ENCODE data around the gene SPIN1. TPM values are rescaled to one million over a fixed set of nuclear protein-coding genes. Genes with fewer than 3 reads are reported as not detected.
"Not testable (repeated sequence)": the region's sequence is repeated elsewhere in the genome, so short reads cannot be mapped to it uniquely, and the experiment has no call there.

Gene SPIN1
- total and polyA plus RNA-seq, 4 donors, result 22.6 to 135 (median 35.3) TPM

DNA sequence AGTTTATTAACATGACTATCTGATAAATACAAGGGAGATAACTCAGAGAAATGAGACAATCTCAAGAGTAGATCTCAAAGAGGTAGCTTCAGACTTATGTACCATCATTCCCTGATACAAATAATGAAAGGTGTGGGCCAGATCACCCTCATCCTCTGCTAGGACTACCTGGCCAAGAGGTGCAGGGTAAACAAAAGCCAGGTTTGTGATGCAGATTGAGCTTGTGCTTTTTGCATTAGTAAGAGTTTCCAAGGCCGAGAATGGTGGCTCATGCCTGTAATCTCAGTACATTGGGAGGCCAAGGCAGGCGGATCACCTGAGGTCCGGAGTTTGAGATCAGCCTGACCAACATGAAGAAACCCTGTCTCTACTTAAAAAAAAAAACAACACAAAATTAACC lies 8.9 kb upstream of the SPIN1 start:
- DNase-seq, result no peak
- 94 to 96% methylated on average over 3 of the region's 3 CpGs for WGBS, 2 donors
- no peak for ATAC-seq (ENCODE audit: insufficient read depth, low FRiP score)

DNA sequence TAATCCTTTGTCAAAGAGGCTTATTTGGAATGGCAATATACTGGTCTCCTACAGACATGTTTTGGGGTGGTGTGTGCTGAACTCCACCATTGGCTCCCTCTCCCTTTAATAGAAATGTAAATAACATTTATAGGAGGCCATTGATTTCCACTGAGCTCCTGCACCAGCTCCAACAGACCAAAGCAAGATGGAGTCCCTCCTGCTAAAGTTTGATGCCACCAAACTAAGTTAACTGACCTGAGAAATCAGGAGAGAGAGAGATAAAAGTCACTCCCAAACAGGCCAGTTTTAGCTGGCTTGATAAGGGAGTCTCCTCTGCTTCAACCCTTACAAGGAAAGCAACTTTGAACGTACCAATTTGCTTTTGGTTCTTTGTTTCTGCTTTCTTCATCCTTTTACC lies 8.1 kb upstream of the SPIN1 start:
- ATAC-seq (ENCODE audit: insufficient read depth, low FRiP score) (no peak), DNase-seq (no peak)
- no peaks in the 10 kb centered on the region for H3K36me3 ChIP-seq (ENCODE audit: control insufficient read depth in 4 of 4, insufficient read depth in 4 of 4, low read length in 4 of 4)
- H3K4me1 ChIP-seq (ENCODE audit: control insufficient read depth in 5 of 5, insufficient read depth in 5 of 5, low read length in 5 of 5), result peaks cover 0 to 1% (median 0%) of the 10 kb centered on the region in 5 donors
- 74 to 95% methylated on average over 1 of the region's 1 CpG for WGBS, 2 donors
- no peaks in the 10 kb centered on the region for H3K9me3 ChIP-seq (ENCODE audit: control insufficient read depth in 4 of 4, insufficient read depth in 3 of 4, low read length in 3 of 4)
- no peaks in the 10 kb centered on the region for H3K27me3 ChIP-seq (ENCODE audit: control insufficient read depth in 3 of 3, insufficient read depth in 3 of 3, low read length in 2 of 3)
- H3K27ac ChIP-seq (ENCODE audit: low read depth in 1 of 2, low read length in 1 of 2), result no peak overlapping the region
- TF ChIP-seq, protein P1, sequence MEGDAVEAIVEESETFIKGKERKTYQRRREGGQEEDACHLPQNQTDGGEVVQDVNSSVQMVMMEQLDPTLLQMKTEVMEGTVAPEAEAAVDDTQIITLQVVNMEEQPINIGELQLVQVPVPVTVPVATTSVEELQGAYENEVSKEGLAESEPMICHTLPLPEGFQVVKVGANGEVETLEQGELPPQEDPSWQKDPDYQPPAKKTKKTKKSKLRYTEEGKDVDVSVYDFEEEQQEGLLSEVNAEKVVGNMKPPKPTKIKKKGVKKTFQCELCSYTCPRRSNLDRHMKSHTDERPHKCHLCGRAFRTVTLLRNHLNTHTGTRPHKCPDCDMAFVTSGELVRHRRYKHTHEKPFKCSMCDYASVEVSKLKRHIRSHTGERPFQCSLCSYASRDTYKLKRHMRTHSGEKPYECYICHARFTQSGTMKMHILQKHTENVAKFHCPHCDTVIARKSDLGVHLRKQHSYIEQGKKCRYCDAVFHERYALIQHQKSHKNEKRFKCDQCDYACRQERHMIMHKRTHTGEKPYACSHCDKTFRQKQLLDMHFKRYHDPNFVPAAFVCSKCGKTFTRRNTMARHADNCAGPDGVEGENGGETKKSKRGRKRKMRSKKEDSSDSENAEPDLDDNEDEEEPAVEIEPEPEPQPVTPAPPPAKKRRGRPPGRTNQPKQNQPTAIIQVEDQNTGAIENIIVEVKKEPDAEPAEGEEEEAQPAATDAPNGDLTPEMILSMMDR (IDR thresholded peaks at IDR 0.05; ENCODE audit: control extremely low read depth, extremely low read depth), result no peak
- H3K9ac ChIP-seq (ENCODE audit: insufficient read depth in 1 of 2, low read length in 2 of 2), result no peak overlapping the region
- H3K4me3 ChIP-seq, result no peak overlapping the region

More for the DNA sequence above, 8.9 kb upstream of the SPIN1 start:
- Histone ChIP-seq H3K4me1 (ENCODE audit: control insufficient read depth in 5 of 5, insufficient read depth in 5 of 5, low read length in 5 of 5) (peaks cover 0 to 1% (median 0%) of the 10 kb centered on the region in 5 donors), H3K36me3 (ENCODE audit: control insufficient read depth in 4 of 4, insufficient read depth in 4 of 4, low read length in 4 of 4) (no peaks in the 10 kb centered on the region), H3K9ac (ENCODE audit: insufficient read depth in 1 of 2, low read length in 2 of 2) (no peak overlapping the region), H3K9me3 (ENCODE audit: control insufficient read depth in 4 of 4, insufficient read depth in 3 of 4, low read length in 3 of 4) (no peaks in the 10 kb centered on the region), H3K27ac (ENCODE audit: low read depth in 1 of 2, low read length in 1 of 2) (no peak overlapping the region), H3K4me3 (no peak overlapping the region), H3K27me3 (ENCODE audit: control insufficient read depth in 3 of 3, insufficient read depth in 3 of 3, low read length in 2 of 3) (no peaks in the 10 kb centered on the region)
- TF ChIP-seq, protein P1 (IDR thresholded peaks at IDR 0.05; ENCODE audit: control extremely low read depth, extremely low read depth), result no peak

DNA sequence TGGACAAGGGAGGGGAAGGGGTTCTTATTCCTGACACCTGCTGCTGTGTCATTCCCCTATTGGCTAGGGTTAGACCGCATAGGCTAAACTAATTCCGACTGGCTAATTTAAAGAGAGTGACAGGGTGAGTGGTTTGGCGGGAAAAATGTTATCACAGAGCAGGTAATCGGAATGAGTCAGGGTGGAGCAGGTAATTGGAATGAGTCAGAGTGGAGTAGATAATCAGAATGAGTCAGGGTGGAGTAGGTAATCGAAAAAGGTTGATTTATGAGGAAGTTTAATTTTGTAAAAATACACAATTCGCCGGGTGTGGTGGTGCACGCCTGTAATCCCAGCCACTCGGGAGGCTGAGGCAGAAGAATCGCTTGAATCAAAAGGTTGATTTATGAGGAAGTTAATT lies 6.9 kb upstream of the SPIN1 start:
- H3K27ac ChIP-seq (ENCODE audit: low read depth in 1 of 2, low read length in 1 of 2); ATAC-seq (ENCODE audit: insufficient read depth, low FRiP score): not testable (repeated sequence)
- 93 to 97% methylated on average over 10 of the region's 10 CpGs for WGBS, 2 donors

DNA sequence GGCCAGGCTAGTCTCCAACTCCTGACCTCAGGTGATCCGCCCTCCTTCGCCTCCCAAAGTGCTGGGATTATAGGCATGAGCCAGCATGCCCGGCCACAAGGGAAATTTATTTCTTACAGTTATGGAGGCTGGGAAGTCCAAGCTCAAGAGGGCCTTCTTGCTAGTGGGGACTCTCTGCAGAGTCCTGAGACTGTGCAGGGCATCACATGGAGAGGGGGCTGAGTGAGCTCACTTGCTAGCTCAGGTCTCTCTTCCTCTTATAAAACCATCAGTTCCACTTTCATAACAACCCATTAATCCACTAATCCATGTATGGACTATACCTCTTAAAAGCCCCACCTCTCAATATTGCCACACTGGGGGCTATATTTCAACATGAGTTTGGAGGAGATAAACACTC lies 5.1 kb upstream of the SPIN1 start:
- TF ChIP-seq, protein P1 (IDR thresholded peaks at IDR 0.05; ENCODE audit: control extremely low read depth, extremely low read depth), result no peak
- H3K27ac ChIP-seq (ENCODE audit: low read depth in 1 of 2, low read length in 1 of 2), result no peak overlapping the region
- H3K9me3 ChIP-seq (ENCODE audit: control insufficient read depth in 4 of 4, insufficient read depth in 3 of 4, low read length in 3 of 4), result peaks cover 0 to 2% (median 0%) of the 10 kb centered on the region in 4 donors
- H3K4me1 ChIP-seq (ENCODE audit: control insufficient read depth in 5 of 5, insufficient read depth in 5 of 5, low read length in 5 of 5), result peaks cover 0 to 6% (median 4%) of the 10 kb centered on the region in 5 donors
- H3K36me3 ChIP-seq (ENCODE audit: control insufficient read depth in 4 of 4, insufficient read depth in 4 of 4, low read length in 4 of 4), result no peaks in the 10 kb centered on the region
- no peak overlapping the region for H3K4me3 ChIP-seq
- 96 to 97% methylated on average over 3 of the region's 3 CpGs for WGBS, 2 donors
- ATAC-seq (ENCODE audit: insufficient read depth, low FRiP score) (no peak), DNase-seq (no peak)
- H3K9ac ChIP-seq (ENCODE audit: insufficient read depth in 1 of 2, low read length in 2 of 2), result no peak overlapping the region
- no peaks in the 10 kb centered on the region for H3K27me3 ChIP-seq (ENCODE audit: control insufficient read depth in 3 of 3, insufficient read depth in 3 of 3, low read length in 2 of 3)

More for the DNA sequence above, 6.9 kb upstream of the SPIN1 start:
- H3K36me3 ChIP-seq (ENCODE audit: control insufficient read depth in 4 of 4, insufficient read depth in 4 of 4, low read length in 4 of 4); H3K9me3 ChIP-seq (ENCODE audit: control insufficient read depth in 4 of 4, insufficient read depth in 3 of 4, low read length in 3 of 4); H3K9ac ChIP-seq (ENCODE audit: insufficient read depth in 1 of 2, low read length in 2 of 2); H3K4me3 ChIP-seq; H3K4me1 ChIP-seq (ENCODE audit: control insufficient read depth in 5 of 5, insufficient read depth in 5 of 5, low read length in 5 of 5); DNase-seq; H3K27me3 ChIP-seq (ENCODE audit: control insufficient read depth in 3 of 3, insufficient read depth in 3 of 3, low read length in 2 of 3): not testable (repeated sequence)

DNA sequence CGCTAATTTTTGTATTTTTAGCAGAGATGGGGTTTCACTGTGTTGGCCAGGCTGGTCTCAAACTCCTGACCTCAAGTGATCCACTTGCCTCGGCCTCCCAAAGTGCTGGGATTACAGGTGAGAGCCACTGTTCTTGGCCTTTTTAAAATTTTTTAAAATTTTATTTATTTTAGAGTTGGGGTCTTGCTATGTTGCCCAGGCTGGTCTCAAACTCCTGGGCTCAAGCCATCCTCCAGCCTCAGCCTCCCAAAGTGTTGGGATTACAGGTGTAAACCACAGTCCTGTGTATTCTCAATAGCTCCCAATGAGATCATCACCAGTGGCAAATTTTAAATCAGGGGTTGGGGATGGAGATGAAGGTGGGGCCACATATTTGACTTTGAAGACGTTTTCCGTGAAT lies 2.1 kb upstream of the SPIN1 start:
- WGBS, 2 donors, result 93 to 97% methylated on average over 4 of the region's 4 CpGs
- not testable (repeated sequence) for ATAC-seq (ENCODE audit: insufficient read depth, low FRiP score); H3K27ac ChIP-seq (ENCODE audit: low read depth in 1 of 2, low read length in 1 of 2); H3K9me3 ChIP-seq (ENCODE audit: control insufficient read depth in 4 of 4, insufficient read depth in 3 of 4, low read length in 3 of 4); H3K36me3 ChIP-seq (ENCODE audit: control insufficient read depth in 4 of 4, insufficient read depth in 4 of 4, low read length in 4 of 4); DNase-seq; H3K9ac ChIP-seq (ENCODE audit: insufficient read depth in 1 of 2, low read length in 2 of 2); H3K27me3 ChIP-seq (ENCODE audit: control insufficient read depth in 3 of 3, insufficient read depth in 3 of 3, low read length in 2 of 3); H3K4me3 ChIP-seq
- H3K4me1 ChIP-seq (ENCODE audit: control insufficient read depth in 5 of 5, insufficient read depth in 5 of 5, low read length in 5 of 5), result peaks cover 0 to 23% (median 6%) of the 10 kb centered on the region in 5 donors
